HEK293T (cell line): Measurements from ENCODE around the gene SLC35D2.

Source experiments
- ARNT ChIP-seq: fragments of 450-650 bp; IDR thresholded peaks from 2 replicates; pipeline ENCODE4 v1.6.1; 2017; ENCODE audit warnings: mild to moderate bottlenecking
- ELF4 ChIP-seq: fragments of 450-650 bp; IDR thresholded peaks from 2 replicates; pipeline ENCODE4 v1.6.1; 2017; ENCODE audit warnings: antibody characterized with exemption
- FOXA1 ChIP-seq: fragments of 450-650 bp; IDR thresholded peaks from 2 replicates; pipeline ENCODE4 v1.6.1; 2016; ENCODE audit warnings: mild to moderate bottlenecking
- FOXK2 ChIP-seq: fragments of 450-650 bp; IDR thresholded peaks from 2 replicates; pipeline ENCODE4 v1.6.1; 2016; ENCODE audit warnings: mild to moderate bottlenecking
- FOXM1 ChIP-seq: fragments of 450-650 bp; IDR thresholded peaks from 2 replicates; pipeline ENCODE4 v1.6.1; 2017; ENCODE audit warnings: mild to moderate bottlenecking, borderline replicate concordance
- HDGF ChIP-seq: fragments of 450-650 bp; IDR thresholded peaks from 2 replicates; pipeline ENCODE4 v1.6.1; 2017; ENCODE audit warnings: antibody characterized with exemption, borderline replicate concordance
- L3MBTL2 ChIP-seq: fragments of 450-650 bp; conservative IDR thresholded peaks from 2 replicates; pipeline ENCODE4 v1.6.1; 2016; ENCODE audit warnings: mild to moderate bottlenecking
- NFRKB ChIP-seq: fragments of 450-650 bp; IDR thresholded peaks from 2 replicates; pipeline ENCODE4 v1.6.1; 2016; ENCODE audit warnings: mild to moderate bottlenecking, moderate library complexity
- SUZ12 ChIP-seq: fragments of 450-650 bp; IDR thresholded peaks from 2 replicates; pipeline ENCODE4 v1.6.1; 2016; ENCODE audit warnings: mild to moderate bottlenecking
- TARDBP ChIP-seq: fragments of 450-650 bp; IDR thresholded peaks from 2 replicates; pipeline ENCODE4 v1.6.1; 2016
- ZNF384 ChIP-seq: fragments of 450-650 bp; IDR thresholded peaks from 2 replicates; pipeline ENCODE4 v1.6.1; 2016
- TF ChIP-seq, protein P1 (sequence below): fragments of 450-650 bp; IDR thresholded peaks from 2 replicates; pipeline ENCODE4 v1.6.1; 2016

DNA sequence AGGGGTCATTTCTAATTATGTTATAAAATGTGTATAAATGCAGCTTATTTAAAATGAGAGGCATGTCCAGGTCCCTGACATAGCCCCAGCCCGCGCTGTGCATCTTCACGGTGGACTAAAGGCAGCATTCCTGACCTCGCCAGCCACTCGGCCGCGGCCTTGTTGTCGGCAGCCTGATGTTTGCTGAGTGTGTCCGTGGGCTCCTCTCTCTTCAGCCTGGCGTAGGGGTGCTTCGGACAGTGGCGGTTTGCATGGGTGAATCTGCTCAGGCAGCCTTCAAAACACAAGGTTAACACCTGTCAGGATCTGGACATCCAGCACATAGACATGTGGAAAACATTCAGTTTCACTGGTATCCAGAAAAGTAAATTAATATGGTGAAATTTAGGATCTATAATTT, 8.8 kb upstream of the SLC35D2 start:
- TF ChIP-seq FOXA1 (no peak), FOXK2 (no peak), NFRKB (no peak), ELF4 (no peak), ZNF384 (no peak), L3MBTL2 (no peak), ARNT (no peak), FOXM1 (no peak), HDGF (no peak), SUZ12 (no peak), TARDBP (no peak)
- TF ChIP-seq, protein P1, sequence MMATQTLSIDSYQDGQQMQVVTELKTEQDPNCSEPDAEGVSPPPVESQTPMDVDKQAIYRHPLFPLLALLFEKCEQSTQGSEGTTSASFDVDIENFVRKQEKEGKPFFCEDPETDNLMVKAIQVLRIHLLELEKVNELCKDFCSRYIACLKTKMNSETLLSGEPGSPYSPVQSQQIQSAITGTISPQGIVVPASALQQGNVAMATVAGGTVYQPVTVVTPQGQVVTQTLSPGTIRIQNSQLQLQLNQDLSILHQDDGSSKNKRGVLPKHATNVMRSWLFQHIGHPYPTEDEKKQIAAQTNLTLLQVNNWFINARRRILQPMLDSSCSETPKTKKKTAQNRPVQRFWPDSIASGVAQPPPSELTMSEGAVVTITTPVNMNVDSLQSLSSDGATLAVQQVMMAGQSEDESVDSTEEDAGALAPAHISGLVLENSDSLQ: no peak
